ELF-1 (cell line): Measurements from ENCODE around the gene FGD5.

Source experiments
- DNase-seq: peaks from one replicate; pipeline ENCODE4 v3.0.0-alpha.2; 2016; ENCODE audit warnings: low read depth, low spot score

FGD5 gene, protein sequence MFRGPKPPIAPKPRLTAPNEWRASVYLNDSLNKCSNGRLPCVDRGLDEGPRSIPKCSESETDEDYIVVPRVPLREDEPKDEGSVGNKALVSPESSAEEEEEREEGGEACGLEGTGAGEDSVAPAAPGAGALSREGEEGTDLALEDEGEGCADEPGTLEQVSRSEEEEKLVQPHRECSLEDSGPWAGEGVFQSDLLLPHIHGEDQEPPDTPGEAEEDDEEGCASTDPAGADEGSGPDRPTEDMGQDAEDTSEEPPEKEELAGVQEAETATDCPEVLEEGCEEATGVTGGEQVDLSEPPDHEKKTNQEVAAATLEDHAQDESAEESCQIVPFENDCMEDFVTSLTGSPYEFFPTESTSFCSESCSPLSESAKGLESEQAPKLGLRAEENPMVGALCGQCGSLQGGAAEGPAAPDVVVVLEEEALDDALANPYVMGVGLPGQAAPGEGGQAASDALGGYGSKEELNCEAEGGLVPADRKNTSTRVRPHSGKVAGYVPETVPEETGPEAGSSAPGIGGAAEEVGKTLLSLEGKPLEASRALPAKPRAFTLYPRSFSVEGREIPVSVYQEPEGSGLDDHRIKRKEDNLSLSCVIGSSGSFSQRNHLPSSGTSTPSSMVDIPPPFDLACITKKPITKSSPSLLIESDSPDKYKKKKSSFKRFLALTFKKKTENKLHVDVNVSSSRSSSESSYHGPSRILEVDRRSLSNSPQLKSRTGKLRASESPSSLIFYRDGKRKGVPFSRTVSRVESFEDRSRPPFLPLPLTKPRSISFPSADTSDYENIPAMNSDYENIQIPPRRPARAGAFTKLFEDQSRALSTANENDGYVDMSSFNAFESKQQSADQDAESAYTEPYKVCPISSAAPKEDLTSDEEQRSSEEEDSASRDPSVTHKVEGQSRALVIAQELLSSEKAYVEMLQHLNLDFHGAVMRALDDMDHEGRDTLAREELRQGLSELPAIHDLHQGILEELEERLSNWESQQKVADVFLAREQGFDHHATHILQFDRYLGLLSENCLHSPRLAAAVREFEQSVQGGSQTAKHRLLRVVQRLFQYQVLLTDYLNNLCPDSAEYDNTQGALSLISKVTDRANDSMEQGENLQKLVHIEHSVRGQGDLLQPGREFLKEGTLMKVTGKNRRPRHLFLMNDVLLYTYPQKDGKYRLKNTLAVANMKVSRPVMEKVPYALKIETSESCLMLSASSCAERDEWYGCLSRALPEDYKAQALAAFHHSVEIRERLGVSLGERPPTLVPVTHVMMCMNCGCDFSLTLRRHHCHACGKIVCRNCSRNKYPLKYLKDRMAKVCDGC (N-terminal part only)

DNA sequence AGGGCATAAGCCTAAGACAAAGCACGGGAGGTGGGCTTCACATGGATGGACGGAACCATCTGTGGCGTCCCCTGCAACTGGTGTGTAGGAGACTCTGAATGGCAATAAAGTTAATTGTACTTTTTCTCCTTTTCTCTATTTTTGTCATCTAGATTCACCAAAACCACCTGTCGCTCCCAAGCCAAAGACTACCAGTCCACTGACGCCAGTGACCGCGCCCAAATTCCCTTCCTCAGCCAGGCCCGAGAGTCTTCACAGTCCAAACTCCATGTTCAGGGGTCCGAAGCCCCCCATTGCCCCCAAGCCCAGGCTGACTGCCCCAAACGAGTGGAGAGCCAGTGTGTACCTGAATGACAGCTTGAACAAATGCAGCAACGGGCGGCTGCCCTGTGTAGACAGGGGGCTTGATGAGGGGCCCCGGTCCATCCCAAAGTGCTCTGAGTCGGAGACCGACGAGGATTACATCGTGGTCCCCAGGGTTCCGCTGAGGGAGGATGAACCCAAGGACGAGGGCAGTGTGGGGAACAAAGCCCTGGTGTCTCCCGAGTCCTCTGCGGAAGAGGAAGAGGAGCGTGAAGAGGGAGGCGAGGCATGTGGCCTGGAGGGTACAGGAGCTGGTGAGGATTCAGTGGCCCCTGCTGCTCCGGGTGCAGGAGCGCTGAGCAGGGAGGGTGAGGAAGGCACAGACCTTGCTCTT, at the start of gene FGD5:
Gene FGD5 (plus strand): TSS at position 159 of the 697 bp plus-strand sequence. CDS start 110 bp downstream, at position 269.
- DNase-seq = no peak

DNA sequence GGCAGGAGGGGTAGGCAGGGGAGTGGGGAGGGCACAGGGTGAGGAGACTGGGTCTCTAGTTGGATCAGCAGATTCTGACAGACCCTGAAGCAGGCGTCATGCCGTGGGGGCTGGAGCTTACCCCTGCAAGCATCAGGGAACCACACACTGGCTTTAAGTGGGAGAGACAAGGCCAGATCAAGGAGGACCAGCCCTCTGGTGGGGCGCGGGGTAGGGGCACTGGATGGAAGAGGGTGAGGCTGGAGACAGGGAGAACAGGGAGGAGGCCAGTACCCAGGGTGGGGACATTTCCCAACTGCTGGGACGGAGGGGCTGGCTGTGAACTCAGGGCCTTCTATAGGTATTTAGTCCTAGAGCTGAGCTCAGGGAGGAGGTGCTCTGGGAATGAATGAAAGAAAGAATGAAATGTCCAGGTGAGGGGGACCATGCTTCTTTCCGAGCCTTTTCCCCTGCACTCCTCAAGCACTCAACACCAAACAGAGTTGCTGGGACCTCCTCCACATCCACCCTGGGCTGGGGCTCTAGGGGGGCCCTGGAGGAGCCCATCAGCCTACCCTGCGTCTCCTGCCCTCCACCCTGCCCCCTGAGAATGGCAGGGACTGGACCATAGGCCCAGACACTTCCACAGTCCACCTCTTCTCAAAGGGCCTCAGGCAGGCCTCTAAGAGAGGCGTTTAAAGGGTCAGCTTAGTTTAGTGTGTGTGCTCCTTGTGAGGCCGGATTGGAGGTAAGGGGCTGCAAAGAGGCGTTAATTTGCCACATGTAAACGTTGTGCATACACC, 49.0 kb upstream of the FGD5 start:
- DNase-seq = no peak

DNA sequence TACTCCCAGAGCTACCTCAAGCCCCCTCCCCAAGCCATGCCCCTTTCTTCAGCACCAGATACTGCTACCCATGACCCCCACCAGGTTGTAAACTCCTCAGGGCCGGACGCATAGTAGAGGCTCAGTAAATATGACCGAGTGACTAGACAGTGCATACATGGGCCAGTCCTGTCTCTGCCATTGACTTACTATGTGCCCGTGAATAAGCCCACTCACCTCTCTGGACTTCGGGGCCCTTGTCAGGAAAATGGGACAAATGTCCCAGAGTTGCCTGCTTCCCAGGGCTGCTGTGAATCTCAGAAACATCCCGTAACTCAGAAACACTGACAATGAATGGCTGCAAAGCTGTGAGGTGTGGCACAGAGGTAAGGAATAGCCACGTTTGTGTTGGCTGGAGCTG, 48.2 kb upstream of the FGD5 start:
- DNase-seq = no peak

DNA sequence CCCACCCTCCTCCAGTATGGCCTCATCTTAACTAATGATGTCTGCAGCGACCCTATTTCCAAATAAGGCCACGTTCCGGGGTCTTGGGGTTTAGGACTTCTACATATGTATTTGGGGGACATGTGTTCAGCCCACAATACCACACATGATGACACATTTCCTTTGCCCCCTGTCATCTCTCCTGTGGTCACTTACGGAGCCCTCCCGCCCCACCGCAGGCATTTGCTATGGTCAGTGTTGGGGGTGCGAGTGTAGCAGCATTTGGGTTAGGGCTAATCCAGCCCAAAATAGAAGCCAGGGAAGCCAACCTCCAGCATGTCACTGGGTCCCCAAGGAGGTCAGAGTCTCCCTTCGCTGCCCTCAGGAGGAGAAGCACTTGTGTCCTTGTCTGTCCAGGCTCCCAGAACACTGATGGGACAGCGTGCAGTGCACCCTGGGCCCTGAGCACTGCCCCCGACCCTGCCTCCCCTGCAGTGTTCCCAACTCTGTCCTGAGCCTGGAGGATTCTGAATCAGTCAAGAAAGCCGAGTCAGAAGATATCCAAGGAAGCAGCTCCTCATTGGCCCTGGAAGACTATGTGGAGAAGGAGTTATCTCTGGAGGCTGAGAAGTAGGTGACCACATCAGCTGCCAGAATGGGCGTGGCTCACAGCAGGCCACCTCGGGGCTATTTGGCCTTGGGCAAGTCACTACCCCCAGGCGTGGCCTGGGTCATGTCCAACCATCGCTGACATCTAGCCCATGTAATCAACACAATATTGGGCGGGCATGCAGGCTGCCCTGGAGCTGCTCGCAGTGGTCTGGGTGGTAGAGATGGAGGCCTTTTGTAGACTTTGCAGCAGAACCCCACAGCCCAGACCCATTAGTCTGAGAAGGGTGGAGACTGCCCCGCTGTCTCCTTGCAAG, 46.9 kb upstream of the FGD5 start:
- no peak for DNase-seq

DNA sequence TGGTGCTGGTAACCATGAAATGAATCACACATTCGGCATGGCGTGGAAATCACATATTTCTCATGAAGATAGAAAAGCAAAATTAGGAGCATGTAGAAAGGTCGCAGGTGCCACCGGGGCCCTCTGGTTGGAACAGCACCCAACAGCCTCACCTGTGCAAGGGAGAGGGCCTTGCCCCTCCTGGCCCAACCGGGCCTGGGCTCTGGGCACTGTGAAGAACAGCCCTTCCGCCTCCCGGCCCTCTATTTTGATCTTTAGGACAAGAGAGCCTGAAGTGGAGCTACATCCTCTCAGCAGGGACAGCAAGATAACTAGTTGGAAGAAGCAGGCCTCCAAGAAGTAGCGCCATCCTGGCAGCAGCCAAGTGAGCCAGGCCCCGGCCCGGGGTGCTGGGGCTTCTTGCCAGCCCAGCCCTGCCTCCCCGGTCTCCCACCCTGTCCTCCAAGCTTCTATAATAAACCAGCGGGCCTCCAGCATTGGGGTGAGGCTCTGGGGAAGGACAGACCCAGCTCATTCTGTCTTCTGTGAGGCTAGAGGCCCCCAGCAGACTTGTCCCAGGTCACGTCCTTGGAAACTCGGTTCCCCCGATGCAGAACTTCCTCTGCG, 46.1 kb upstream of the FGD5 start:
- no peak for DNase-seq

DNA sequence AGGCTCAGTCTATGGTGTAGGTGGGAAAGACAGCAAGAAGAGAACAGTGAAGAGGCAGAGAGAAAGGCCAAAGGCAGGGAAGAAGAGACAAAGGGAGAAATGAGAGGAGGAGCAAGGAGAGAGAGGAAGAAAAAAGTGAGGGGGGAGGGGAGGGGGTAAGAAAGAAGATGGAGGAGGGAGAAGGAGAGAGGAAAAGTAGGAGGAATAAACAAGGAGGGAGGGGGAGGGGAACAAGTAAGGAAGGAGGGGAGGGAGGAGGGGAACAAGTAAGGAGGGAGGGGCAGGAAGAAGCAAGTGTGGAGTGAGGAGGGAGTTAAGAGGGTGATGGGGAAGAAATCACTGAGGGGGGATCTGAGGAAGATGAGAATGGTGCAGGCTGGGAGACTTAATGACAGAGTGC, 45.5 kb upstream of the FGD5 start:
- no peak for DNase-seq

DNA sequence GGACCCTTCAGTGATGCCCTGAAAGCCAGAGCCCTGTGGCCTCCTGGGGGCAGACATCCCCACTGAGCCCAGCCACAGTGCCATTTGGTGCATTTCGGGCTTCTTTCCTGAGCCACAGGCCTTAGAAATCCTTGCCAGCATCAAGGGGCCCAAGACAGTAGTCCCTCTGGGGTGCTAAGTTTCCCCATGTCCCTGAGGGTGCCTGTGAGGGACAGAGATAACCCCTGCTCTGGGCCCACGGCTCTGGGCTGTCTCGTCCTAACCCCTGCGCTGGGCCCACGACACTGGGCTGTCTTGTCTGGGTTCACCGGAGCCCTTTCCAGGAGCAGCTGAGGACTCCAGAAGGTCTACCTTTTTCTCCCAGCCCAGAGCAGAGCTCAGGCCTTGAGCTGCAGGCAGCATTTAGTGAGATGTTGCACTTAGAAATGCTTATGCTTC, 45.1 kb upstream of the FGD5 start:
- DNase-seq = no peak

DNA sequence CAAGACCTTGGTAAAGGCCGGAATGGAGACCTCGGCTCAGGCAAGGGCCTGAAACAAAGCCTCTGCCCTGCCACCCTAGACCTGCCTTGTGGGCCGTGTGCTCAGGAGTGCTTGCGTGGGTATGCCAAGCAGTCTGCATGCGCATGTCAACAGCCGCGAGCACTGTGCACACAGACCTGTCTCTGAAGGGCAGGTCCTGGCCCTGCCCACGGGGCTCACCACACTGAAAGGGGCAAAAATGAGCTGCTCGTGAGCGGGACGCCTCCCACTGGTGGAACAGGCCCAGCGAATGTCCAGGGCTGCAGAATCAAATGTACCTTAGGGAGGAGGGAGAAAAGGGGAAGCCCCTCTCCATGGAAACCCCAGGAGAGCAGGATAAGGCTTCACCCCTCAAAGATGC, 44.3 kb upstream of the FGD5 start:
- DNase-seq = no peak

DNA sequence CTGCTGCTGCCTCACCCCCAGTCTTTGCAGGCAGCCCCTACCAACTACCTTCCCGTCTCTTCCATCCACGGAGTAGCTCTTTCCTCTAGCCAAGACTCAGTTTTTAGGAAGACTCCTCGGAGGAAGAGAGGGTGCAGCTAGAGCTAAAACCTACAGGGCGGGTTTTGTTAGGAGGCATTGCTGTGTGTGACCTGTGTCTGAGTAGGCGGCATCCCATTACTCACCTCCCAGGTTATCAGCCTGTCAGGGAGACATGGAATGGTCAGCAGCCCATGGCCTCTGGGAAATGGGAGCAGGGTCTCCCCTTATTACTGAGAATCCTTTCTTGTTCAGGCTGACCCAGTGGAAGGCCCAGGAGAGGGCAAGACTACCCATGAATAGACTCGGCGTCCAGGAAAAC, 43.8 kb upstream of the FGD5 start:
- no peak for DNase-seq

DNA sequence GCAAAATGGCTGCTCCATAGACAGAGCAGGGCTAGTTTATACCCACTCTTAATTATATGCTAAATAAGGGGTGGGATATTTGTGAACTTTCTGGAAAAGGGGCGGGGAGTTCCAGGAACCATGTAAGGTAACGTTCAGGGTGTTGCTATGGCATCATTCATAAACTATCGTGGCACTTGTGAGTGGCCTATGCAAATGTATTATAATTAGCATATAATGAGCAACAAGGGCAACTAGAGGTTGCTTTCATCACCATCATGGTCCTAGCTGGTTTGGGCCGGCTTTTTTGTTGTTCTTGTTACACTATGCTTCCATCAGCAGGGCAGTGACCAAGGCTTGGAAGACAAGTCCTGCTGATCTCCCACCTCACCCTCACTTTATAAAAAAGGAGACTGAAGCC, 43.2 kb upstream of the FGD5 start:
- no peak for DNase-seq

DNA sequence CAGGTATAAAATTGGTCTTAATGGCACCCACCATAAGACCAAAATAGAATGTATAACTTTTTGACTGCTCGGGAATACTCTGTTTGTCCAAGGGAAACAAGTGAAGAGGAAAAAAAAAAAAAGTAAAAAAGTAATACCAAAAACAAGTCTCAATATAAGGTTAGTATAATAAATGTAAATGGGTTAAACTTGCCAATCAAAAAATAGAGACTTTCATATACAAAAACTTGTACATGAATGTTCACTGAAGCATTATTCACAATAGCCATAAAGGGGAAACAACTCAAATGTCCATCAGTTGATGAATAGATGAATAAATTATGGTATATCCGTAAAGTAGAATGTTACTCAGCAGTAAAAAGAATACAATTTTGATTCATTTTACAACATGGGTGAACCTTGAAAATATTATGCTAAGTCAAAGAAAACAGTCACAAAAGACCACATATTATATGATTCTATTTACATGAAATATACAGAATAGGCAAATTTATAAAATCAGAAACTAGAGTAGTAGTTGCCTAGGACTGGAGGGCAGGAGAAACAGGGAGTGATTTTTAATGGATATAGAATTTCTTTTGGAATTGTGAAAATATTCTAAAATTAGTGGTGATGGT, 39.6 kb upstream of the FGD5 start:
- DNase-seq = no peak

DNA sequence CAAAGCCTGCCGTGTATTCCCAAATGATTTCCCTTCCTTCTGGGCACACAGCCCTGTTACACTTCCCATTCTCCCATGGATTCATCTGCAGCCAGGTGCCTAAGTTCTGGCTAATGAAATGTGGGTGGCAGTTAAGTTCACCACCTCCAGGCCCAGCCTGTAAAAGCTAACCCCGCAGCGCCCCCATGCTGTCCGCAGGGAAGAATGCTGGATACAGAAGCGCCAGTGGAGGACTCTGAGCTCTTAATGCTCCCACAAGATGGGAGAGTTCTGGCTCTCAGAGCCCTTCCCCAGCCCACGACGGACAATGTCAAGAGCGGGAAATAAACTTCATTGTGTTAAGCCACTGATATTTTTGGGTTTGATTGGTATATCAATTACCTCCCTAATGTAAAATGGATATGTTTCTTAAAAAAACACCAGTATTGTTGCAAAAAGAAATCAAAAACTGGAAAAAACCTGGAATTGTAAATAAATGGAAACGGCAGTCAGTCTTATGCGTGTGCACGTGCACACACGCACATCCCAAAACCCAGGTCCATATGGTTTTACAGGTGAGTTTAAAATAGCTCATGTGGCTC, 37.7 kb upstream of the FGD5 start:
- peak; percentile 80 for DNase-seq

DNA sequence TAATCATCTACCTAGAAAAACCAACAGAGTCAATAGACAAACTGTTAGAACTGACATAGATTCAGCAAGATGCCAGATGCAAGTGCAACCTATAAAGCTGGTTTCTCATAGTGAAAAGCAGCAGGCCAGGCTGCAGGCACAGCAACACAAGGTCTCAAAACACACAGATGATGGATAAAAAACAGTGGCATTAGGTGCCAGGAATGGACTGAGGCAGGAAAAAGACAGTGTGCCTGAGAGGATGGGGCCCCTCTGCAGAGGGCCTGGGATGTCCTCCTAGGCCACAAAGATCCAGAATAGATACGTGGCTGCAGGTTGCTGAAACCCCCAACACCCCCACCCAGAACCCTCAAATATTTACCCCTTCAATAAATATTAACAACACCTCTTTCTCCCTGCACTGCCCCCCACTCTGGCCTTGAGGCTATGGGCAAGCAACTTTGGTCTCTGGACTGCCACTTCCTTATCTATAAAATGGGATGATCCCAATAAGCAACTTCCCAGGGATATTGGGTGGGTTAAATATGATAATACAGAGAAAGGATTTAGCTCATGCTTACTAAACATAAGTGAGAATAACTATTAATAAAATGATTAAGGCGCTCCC, 35.2 kb upstream of the FGD5 start:
- DNase-seq = no peak

DNA sequence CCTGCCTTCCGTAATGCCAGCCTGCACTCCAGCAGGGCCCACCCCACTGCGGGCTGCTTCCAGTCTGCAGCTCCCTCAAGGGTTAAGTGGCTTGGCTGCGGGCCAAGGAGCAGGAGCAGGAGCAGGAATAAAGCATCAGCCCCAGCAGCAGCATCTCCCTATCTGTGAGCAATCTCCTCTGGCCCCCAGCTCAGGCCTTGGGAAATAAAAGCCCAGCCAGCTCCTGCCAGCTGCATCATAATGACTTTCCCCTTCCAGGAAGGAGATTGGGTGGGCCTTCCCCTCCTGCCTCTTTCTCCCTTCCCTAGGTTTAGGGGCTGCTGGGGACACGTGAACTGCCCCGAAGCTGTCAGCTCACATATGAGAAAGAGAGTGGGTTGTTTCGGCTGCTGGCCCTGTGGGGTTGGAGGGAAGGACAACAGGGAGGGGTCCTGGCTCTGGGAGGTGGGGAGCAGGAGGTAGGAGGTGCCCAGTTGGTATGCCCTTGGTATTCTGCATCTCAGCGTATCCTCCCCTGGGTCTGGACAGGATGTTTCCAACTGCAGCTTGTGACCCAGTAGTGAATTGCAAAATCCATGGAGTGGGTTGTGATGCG, 34.6 kb upstream of the FGD5 start:
- peak; percentile 42 for DNase-seq

DNA sequence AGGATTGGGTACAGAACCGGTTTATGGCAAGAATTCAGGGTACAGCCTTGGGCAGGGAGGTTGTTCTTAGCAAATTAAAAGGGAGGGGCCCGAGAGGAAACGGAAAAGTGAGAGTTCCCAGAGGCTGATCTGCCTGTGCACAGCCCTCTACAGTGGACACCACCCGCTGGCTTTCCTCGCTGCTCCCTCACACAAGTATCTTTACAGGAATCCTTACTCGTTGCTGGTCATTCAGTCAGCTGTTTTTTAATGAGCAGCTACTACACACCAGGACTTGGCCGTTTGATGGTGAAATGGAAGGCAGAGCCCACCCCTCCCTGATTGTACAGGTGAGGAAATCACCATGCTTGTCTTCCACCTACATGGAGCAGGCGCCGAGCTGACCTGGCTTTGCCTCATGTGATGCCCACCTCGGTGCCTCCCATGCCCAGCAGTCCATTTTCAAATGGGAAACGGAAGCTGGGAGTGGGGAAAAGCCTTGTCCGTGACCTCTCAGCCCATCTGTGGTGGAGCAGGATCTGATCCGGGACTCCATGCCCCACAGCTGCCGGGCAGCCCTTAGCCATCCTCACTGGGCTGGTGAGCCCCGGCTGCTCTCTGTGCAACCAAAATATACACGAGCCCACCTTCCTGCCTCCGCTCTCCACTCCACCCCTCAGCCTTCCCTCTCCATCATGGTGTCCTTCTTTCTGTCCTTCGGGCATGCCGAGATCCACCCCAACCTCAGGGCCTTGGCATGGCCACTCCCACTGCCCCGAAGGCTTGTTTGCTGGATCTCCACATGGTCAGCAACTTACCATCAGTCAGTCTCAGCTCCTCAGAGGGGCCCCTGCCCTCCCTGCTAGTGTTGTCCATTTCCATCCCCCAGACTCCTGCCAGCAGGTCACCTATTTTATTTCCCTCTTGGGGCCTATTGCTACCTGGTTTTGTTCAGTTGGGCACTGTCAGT, 33.3 kb upstream of the FGD5 start:
- DNase-seq = no peak

DNA sequence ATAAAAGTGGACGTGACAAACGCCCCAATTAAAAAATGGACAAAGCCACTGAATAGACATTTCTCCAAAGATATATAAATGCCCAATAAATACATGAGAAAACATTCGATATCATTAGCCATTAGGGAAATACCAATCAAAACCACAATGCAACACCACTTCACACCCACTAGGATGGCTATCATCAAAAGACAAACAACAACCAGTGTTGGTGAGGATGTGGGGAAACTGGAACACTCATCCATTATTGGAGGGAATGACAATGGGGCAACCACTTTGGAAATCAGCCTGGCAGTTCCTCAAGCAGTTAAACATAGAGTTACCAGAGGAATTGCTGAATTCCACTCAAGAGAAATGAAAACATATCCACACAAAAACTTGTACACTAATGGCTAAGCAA, 32.4 kb upstream of the FGD5 start:
- no peak for DNase-seq
